GM21737 (cell line): Measurements from ENCODE around the gene ETV6.

Experiments
- ATAC-seq: cut with Tn5 transposase; IDR thresholded peaks from one replicate; pipeline ENCODE4 v1.9.1; 2021; ENCODE audit warnings: mild to moderate bottlenecking, moderate library complexity; ENCODE audit not compliant: unreplicated experiment

Gene ETV6

DNA sequence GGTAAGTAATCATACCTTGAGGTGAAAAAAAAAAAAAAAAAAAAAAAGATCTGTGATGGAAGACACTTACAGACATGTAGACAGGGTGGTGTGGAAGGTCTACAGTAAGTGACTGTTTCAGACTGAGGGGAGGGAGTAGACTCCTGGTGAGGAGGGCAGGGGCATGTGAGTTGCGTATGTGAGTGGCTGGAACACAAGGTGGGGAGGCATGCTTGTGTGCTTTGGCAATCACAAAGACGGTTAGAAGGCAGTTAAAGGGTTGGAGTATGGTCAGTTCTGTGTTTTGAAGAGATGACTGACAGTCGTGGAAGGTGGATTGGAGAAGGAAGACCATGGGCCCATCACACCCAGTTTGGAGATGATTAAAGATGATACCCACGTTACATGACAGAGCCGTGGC lies 65.2 kb downstream of the ETV6 start:
- ATAC-seq, result no peak

DNA sequence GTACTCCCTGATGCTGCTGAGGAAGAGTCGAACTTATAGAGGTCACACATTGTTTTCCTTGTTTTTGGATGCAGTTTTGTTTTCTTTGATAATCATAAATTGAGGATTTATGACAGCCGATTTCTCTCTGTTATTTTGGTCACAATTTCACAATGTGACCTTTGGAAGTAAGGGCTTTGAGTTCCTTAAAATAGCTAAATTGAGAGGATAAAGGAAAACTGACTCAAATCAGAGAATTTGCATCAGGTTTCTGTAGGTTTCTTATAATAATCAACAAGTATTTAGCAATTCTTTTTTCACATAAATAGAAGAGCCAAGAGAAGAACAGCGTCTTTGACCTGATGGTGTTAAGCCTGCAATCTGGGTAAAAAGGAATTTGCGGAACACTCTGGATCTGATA lies 66.1 kb downstream of the ETV6 start:
- ATAC-seq, result no peak

DNA sequence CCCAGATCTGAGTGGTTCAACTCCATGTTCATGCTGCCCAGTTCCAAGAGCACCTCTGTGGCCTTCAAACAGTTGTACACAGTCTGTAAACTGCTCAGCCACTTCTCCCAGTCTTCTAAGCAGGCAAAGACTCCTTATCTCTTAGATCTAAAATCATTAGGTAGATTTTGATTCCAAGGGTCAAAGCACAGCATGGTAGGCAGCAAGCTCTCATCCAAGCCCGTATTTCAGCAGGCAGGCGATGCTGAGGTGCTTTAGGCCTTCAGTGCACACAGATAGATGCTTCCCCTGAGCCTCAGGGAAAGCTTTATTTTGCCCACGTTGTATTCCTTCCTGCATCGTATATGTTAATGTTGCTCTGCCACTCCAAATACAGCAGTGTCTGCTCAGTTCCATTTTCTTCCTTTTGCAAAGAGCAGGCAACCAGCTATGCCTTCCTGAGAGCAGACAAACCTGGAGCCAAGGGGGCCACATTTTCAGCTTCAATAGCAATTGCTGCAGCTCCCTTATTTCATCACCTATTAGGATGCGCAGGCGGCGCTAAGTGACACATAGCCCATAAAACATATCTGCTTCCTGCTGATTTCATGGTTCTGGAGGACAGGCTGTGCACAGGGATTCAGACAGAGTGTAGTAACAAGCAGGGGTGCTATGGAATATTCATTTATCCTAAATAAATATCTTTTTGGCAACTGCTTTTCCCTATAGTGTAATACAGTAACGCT lies 67.5 kb downstream of the ETV6 start:
- no peak for ATAC-seq

DNA sequence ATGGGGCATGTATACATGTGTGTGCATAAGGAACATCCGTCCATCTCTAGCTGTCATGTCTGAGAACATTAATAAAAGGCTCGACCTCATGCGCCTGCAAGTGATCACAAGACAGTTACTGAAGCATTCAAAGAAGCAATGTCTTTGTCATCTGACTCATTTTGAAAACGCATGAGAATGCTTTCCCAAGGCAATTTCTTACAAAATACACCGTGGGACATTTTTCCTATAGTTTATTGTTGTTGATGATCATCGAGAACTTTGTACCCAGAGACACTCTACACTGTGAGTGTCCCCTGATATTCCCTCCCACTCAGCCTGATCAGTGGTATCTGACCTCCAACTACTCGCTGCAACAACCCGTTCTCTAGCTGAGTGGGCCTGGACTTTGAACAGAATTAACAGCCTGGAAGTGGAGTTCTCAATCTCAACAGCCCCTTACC lies 68.1 kb downstream of the ETV6 start:
- no peak for ATAC-seq

DNA sequence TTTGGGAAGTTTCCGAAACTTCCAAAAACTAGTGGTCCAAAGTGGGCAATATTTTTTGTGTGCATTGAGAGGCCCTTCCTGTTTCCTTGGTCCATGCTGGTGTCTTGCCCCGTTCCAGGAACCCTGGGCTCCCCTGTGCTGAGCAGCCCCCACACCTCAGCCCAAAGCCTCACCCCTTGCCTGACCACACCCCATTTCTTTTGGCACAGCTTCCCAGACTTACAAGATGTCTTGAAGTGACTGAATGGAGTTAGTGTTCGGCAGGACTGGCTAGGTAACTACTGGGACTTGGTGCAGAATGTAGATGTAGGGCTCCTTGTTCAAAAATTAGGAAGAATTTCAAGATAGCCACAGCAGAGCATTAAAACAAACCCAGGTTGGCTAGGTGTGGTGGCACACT lies 68.6 kb downstream of the ETV6 start:
- no peak for ATAC-seq

DNA sequence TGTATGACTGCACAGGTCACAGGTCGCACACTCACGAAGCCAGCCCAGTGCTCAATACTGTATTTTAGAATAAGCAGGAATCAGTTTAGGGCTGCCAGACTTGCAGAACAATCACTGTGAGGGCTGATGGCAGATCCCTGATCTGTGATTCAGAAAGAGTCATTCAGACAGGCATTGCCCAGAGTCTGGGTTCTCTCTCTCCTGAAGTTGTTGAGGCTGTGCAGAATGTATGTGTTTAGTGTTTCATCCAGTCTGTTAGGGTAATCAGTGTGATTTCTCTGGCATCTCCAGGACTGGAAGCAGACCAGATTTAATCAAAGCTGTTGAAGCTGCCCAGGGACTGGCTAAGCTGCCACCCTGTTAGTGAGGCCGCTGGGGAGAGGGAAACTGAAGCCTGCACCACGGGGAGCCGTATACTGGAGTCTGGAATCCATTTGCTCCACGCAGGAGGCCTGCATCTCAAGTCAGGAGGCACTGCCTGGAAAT lies 69.3 kb downstream of the ETV6 start:
- no peak for ATAC-seq

DNA sequence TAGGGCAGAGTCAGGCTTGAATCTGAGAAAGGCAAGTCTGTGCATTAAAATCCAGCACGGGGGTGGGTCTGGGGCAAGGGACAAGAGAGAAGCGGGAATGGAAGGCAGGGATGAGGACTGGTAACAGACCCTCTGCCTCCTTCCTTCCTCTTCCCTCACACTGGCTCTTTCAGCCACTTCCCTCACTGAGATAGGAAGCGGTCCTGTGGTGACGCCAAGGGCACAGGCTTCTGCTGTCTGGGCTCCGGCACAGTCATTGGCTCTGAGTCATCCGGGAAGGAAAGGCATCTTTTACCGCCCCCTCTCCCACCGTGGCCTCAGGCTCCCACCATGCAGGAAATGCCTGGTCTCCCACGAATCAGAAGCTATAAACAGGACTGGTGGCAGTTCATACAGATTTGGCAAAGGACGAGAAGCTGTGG lies 70.2 kb downstream of the ETV6 start:
- no peak for ATAC-seq

DNA sequence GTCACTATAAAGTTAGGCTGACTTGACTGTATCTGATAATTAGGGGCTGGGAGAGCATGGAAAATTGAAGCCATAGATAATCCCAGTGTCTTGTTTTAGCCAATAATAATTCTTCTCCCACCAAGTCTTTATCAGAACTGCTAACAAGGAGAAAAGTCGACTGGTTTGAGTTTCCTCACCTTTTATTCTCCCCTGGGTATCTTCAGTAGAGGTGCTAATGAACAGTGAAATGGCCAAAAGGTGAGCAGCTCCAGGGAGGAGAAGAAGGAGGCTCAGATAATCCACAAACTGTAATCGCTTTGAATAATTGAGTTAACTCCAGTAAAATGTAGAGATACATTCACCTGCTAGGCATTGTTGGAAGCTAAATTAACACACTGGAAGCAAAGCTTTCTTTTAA lies 72.6 kb downstream of the ETV6 start:
- no peak for ATAC-seq

DNA sequence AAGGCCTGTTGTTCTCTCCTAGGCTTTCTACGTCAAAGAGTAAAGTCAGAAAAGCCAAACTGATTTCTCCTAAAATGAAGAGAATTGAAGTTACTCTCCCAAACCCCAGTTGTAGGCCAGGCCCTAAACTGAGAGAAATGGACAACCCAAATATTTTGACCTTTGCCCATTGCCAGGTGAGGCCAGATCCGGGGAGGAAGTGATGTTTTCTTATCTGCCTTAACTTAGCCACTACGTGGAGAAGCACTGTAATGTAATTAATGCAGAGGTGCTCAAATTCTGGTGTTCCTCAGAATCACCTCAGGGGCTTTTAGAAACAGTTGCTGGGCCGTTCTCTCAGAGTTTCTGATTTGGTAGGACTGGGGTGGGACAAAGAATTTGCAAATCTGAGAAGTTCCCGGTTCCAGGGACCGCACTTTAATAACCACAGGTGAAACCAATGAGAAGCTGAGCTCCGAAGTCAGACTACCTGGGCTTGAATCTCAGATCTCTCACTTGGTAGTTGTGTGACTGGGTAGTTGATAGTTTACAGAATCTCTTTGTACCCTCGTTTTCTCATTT lies 73.2 kb downstream of the ETV6 start:
- no peak for ATAC-seq

DNA sequence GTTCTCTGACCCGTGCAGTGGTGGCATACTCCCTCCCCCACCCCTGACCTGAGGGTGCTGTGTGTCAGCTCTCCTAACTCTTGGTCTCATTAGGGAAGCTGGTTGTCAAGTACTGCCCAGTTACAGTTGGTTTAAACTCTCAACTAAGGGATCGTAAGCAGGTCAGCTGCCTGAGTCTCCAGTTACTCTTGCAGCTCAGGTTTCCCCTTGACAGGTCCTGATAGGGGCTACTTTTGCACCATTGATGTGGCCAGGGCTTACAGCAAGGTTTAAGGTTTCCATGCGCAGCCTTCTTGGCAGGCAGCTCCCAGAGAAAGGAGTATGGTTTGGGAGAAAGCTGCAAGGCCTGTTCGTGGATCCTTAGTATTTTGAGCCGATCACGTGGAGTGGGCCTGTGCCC lies 74.5 kb downstream of the ETV6 start:
- no peak for ATAC-seq

DNA sequence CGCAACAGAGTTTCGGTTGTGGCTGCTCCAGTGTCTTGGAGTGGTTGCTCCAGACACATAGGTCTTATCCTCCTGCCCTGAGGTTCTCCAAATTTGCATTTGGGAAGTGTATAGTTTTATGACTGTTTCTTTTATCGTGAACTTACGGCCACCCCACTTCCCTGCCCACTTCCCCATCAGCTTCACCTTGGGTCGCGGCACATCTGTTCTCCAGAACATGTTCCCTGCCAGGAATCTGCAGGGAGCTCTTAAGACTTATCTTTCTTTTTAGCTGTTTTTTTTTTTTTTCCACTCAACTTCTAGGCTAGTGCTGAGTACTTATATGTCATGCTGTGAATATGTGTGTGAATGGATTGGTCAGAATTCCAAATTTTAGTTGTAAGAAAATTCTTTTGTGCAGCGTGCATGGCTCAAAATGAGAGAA lies 75.4 kb downstream of the ETV6 start:
- no peak for ATAC-seq

DNA sequence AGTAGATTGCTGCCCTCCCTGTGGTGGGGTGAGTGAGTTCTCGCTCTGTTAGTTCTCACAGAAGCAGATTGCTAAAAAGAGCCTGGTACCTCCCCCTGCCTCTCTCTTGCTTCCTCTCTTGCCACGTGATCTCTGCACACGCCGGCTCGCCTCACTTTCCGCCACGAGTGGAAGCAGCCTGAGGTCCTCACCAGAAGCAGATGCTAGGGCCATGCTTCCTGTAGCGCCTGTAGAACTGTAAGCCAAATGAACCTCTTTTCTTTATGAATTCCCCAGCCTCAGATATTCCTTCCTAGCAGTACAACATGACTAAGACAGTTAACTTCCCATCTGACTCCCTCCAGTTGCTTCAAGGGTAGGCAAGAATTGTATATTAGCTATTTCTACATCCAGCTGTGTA lies 76.2 kb downstream of the ETV6 start:
- ATAC-seq, result no peak

DNA sequence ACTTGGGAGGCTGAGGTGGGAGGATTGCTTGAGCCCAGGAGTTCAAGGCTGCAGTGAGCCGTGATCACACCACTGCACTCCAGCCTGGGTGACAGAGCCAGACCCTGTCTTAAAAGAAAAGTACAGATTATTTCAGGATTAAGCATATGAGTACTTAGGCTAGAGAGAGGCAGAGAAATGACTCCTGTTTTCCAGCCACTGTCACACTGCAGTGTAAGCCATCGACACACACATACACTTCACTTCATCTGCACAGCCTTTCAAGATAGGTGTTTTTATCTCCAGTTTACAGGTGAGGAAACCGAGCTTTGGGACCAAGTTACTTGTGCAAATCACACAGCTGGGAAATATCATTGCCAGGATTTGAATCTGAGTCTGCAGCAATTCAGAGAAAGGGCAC lies 77.2 kb downstream of the ETV6 start:
- ATAC-seq, result no peak

DNA sequence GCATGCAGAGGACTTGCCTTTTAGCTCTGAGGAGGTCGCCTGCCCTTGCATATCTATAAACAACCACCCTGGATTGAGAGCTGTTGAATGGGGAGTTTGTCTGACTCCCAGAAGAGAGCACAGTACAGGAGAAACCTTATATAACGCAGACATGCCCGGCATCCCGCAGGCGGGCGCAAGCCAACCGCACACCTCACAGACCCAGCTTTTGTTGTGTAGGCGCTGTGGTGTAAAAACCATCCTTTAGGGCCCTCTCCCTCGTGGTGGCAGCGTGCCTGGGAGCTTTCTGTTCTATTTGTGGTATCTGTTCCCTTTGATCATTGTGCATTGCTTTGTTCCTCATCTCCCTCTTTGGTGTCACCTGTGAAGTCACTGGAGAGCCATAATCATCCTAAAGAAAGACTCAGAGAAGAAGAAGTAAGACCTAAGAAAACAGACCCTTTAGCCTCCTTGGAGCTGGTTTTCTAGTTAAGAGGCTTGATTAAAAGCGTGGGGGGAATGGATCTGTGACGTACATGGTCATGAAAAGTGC lies 77.7 kb downstream of the ETV6 start:
- no peak for ATAC-seq

DNA sequence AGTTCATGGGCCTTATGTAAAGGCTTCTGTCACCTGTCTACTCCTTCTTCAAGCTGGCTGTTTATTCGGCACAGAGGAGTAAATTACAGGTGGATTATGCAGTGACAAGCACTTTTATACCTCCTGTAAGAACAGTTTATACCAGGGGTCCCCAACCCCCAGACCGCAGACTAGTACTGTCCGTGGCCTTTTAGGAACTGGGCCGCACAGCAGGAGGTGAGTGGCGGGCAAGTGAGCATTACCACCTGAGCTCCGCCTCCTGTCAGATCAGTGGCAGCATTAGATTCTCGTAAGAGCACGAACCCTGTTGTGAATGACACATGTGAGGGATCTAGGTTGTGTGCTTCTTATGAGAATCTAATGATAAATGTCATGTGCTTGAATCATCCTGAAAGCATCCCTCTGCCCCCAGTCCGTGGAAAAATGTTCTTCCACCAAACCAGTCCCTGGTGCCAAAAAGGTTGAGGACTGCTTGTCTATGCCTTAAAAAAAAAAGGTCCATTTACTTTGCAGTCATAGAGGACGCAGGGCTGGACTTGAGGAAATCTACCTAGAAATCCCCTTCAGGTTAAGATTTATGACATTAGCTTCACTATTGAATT lies 78.8 kb downstream of the ETV6 start:
- ATAC-seq, result no peak

DNA sequence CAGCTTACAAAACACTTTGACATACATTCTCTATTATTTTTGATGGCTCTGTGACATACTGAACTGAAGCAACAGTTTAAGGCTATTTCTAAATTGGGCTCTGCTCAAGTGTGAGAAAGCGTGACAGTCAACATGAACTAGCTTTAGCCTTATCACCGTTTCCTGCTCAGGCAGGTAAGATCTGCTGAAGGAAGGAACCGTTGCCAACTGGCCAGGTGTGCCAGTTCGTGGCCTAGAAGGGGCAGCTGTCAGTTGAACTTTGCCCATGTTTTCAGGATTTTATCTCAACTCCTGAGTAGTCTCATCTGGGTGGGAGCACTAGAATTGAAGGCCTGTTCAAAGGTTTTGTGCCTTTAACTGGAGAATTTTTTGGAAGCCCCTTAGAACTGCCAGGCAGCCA lies 79.5 kb downstream of the ETV6 start:
- ATAC-seq, result no peak

DNA sequence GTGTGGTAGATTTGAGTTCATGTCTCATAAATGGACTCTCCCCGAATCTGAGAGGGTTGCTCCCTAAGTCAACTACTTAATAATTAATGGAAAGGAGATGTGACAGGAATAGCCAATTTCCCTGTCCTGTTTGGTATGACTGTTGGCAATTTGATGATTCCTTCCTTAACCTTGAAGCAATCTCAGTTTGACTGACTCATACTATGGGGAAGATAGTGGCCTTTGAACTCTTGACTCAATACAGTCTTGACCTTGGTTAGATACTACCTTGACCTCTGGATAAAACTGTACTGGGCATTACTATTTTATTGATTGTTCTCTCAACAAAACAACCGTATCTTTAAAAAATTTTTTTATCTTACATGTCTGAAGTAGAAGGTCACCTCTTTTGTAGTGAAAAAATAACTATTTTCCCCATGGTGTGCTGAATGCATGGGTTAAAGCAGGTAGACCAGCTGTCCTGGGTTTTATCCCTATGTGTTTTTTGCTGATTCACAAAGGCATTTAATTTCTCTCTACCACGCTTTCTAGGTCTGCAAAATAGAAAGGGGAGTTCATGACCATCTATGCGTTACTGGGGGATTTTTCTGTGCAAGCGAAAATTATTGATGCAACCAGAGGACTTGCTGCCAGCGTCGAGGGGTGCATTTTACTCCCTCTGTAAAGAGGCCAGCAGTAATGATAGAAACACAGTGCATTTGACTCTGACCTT lies 80.1 kb downstream of the ETV6 start:
- no peak for ATAC-seq

DNA sequence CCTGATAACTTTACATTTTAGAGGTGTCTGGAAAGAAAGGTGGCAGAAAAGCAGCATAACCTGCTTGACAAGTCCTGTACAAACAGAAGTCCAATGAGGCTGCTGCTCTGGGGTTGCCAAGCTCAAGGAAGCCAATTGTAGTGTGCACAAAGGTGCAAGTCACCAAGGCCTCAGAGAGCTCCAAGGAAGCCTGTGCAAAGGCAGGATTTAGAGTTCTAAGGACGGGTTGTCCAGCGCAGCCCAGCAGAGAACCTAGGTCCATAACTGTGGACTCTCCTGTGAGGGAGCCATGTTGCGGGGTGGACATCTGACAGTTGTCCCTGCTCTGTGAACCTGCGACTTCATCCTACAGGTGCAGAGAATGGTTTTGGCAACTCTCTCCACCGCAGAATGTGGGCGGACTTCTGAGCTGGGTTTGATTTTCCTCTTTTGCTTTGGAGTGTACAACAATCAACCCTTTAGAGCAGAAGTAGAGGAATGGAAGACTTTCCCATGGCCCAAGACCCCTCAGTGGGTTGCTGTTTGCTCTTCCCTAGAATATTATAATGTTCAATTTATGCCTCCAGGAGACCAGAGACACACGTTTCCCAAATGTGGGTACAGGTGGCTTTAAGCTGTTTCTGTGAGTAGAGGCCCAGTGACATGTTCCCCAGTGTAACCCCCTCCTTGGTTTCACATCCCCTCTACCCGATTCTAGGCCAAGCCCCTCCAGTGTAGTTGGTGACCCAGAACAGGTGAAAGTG lies 81.0 kb downstream of the ETV6 start:
- ATAC-seq, result peak; percentile 36

DNA sequence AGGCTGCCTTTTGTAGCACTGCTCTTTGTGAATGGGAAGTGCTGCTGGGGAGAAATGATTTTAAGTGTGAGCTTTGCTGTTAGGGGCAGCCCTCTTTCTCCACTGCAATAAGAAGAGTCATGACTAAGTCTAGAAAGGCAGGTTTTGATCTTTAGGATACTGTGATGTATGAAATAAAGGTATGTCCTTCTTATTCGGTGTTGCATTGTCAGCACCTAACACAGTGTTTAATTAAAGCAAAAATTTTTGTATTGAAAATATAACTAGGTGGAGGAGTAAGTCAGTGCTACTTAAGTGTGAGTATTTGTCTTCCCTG lies 81.5 kb downstream of the ETV6 start:
- no peak for ATAC-seq

DNA sequence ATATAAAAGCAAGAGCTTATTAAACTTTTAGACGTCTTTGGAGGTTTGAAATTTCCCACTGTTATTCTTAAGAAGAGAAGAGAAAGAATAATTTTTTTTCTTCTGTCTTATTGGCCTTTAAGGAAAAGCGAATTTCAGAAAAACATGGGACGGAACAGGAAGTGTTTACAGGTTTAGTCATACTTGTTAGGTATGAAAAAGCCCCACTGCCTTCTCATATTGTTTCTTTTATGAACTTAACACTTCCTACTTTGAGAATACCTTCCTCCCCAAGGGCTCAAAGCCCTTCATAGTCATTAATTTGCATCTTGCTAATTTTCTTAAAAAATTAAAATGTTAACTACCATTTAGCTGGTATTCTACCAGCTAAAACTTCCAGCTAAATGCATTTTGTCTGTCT lies 82.0 kb downstream of the ETV6 start:
- ATAC-seq, result no peak

DNA sequence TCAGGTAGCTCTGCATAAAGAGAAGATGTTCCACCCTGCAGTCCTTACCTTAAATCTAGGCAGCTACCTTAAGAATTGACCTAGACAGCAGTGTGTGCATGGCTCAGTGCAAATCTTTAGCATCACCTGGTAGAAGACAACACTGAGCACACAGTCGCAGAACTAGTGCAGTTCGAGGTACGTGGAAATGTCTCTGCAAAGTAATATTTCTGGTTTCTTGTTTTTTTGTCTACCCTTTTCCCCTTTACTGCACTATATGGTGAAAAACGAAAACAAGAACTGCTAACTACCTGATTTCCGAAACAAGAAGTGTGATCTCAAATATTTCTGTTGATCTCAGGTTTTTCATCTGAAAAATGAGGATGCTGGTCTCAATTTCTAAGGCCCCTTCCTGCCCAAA lies 82.5 kb downstream of the ETV6 start:
- no peak for ATAC-seq
